ACC112 (cell line): ENCODE results near the gene PKP1.
"Not testable (repeated sequence)": the region's sequence is repeated elsewhere in the genome, so short reads cannot be mapped to it uniquely, and the experiment has no call there.

Experiments used
- H2AFZ ChIP-seq: fragments of 200-600 bp; sonication (generic); one replicate; pipeline ENCODE4 v1.6.0; 2017; ENCODE audit warnings: antibody characterized with exemption, low read length; ENCODE audit not compliant: unreplicated experiment
- H3K27ac ChIP-seq: fragments of 200-600 bp; sonication (generic); 2 replicates; pipeline ENCODE4 v1.5.1; 2014; ENCODE audit warnings: low read depth, mild to moderate bottlenecking, antibody characterized with exemption, low read length, moderate library complexity
- H3K27me3 ChIP-seq: fragments of 200-600 bp; sonication (generic); 2 replicates; pipeline ENCODE4 v1.6.1; 2014; ENCODE audit warnings: mild to moderate bottlenecking, antibody characterized with exemption, low read length, moderate library complexity, mixed read lengths; ENCODE audit not compliant: insufficient read depth
- H3K36me3 ChIP-seq: fragments of 200-600 bp; sonication (generic); 2 replicates; pipeline ENCODE4 v1.6.1; 2016; ENCODE audit warnings: mild to moderate bottlenecking, antibody characterized with exemption, low read length, moderate library complexity, mixed read lengths; ENCODE audit not compliant: insufficient read depth
- H3K4me1 ChIP-seq: fragments of 200-600 bp; sonication (generic); one replicate; pipeline ENCODE4 v1.6.1; 2016; ENCODE audit warnings: low read length, mixed read lengths; ENCODE audit not compliant: insufficient read depth, unreplicated experiment, control insufficient read depth
- H3K4me3 ChIP-seq: fragments of 200-600 bp; sonication (generic); 2 replicates; pipeline ENCODE4 v1.5.1; 2014; ENCODE audit warnings: mild to moderate bottlenecking, low read depth, low read length
- H3K79me2 ChIP-seq: fragments of 200-600 bp; sonication (generic); one replicate; pipeline ENCODE4 v1.6.0; 2016; ENCODE audit warnings: low read length; ENCODE audit not compliant: control insufficient read depth, unreplicated experiment, insufficient read depth

Gene PKP1

GRCh38 chr1:201282931-201283829 is at the start of gene PKP1:
Gene PKP1, plus strand, starts transcription at chr1:201283506. Its CDS starts 197 bp downstream, at chr1:201283703.
- no peaks in the 10 kb centered on the region for H3K36me3 ChIP-seq
- peak within 1 kb of the TSS; percentile 68 for H2AFZ ChIP-seq
- H3K79me2 ChIP-seq = no peaks in the 10 kb centered on the region
- no peak within 1 kb of the TSS for H3K27ac ChIP-seq
- no peaks in the 10 kb centered on the region for H3K27me3 ChIP-seq
- H3K4me1 ChIP-seq = peaks cover 5% of the 10 kb centered on the region
- H3K4me3 ChIP-seq = peak within 1 kb of the TSS; percentile 66

GRCh38 chr1:201239646-201240045 is 43.7 kb upstream of the PKP1 start:
- not testable (repeated sequence) for H3K4me3 ChIP-seq, H3K27ac ChIP-seq, H3K4me1 ChIP-seq, H2AFZ ChIP-seq, H3K79me2 ChIP-seq, H3K36me3 ChIP-seq
- peaks cover 44% of the 10 kb centered on the region for H3K27me3 ChIP-seq

- peaks cover 50% of the 10 kb centered on the region for H3K27me3 ChIP-seq
- H2AFZ ChIP-seq = no peak overlapping the region
- H3K4me3 ChIP-seq = no peak overlapping the region
- no peaks in the 10 kb centered on the region for H3K36me3 ChIP-seq
- H3K4me1 ChIP-seq = no peaks in the 10 kb centered on the region
- H3K79me2 ChIP-seq = no peaks in the 10 kb centered on the region
- H3K27ac ChIP-seq = no peak overlapping the region
These were observed 43.1 kb upstream of the PKP1 start for GRCh38 chr1:201240171-201240570.

- Histone ChIP-seq H3K4me1 (no peaks in the 10 kb centered on the region), H2AFZ (no peak overlapping the region), H3K36me3 (no peaks in the 10 kb centered on the region), H3K27ac (no peak overlapping the region), H3K4me3 (no peak overlapping the region), H3K79me2 (no peaks in the 10 kb centered on the region), H3K27me3 (peaks cover 65% of the 10 kb centered on the region)
These were observed 41.6 kb upstream of the PKP1 start for GRCh38 chr1:201241736-201242135.

- Histone ChIP-seq H3K79me2 (no peaks in the 10 kb centered on the region), H2AFZ (no peak overlapping the region), H3K27ac (no peak overlapping the region), H3K36me3 (no peaks in the 10 kb centered on the region), H3K4me3 (no peak overlapping the region), H3K4me1 (no peaks in the 10 kb centered on the region), H3K27me3 (peaks cover 71% of the 10 kb centered on the region)
These were observed 38.2 kb upstream of the PKP1 start for GRCh38 chr1:201245082-201245481.

- Histone ChIP-seq H3K79me2 (no peaks in the 10 kb centered on the region), H3K4me3 (no peak overlapping the region), H3K4me1 (no peaks in the 10 kb centered on the region), H3K27me3 (peaks cover 33% of the 10 kb centered on the region), H3K36me3 (no peaks in the 10 kb centered on the region), H3K27ac (no peak overlapping the region), H2AFZ (no peak overlapping the region)
These were observed 34.4 kb upstream of the PKP1 start for GRCh38 chr1:201248721-201249559.

- Histone ChIP-seq H3K4me1 (no peaks in the 10 kb centered on the region), H3K36me3 (no peaks in the 10 kb centered on the region), H3K4me3 (no peak overlapping the region), H3K79me2 (no peaks in the 10 kb centered on the region), H3K27ac (no peak overlapping the region), H3K27me3 (peaks cover 18% of the 10 kb centered on the region), H2AFZ (no peak overlapping the region)
These were observed 32.8 kb upstream of the PKP1 start for GRCh38 chr1:201250326-201251011.

- peaks cover 9% of the 10 kb centered on the region for H3K27me3 ChIP-seq
- no peaks in the 10 kb centered on the region for H3K79me2 ChIP-seq
- no peaks in the 10 kb centered on the region for H3K4me1 ChIP-seq
- no peak overlapping the region for H3K4me3 ChIP-seq
- no peaks in the 10 kb centered on the region for H3K36me3 ChIP-seq
- H3K27ac ChIP-seq = no peak overlapping the region
- no peak overlapping the region for H2AFZ ChIP-seq
These were observed 31.9 kb upstream of the PKP1 start for GRCh38 chr1:201251411-201251810.

- Histone ChIP-seq H2AFZ (no peak overlapping the region), H3K27me3 (peaks cover 3% of the 10 kb centered on the region), H3K4me3 (no peak overlapping the region), H3K36me3 (no peaks in the 10 kb centered on the region), H3K79me2 (no peaks in the 10 kb centered on the region), H3K27ac (no peak overlapping the region), H3K4me1 (no peaks in the 10 kb centered on the region)
These were observed 31.4 kb upstream of the PKP1 start for GRCh38 chr1:201251851-201252430.

- Histone ChIP-seq H3K79me2 (no peaks in the 10 kb centered on the region), H3K4me3 (no peak overlapping the region), H3K36me3 (no peaks in the 10 kb centered on the region), H3K27me3 (no peaks in the 10 kb centered on the region), H3K27ac (no peak overlapping the region), H3K4me1 (no peaks in the 10 kb centered on the region), H2AFZ (no peak overlapping the region)
These were observed 30.3 kb upstream of the PKP1 start for GRCh38 chr1:201252944-201253371.
